Upper lobe of right lung (tissue), 1 donor: ENCODE results near the gene LPIN3. TPM values are rescaled to one million over a fixed set of nuclear protein-coding genes. Genes with fewer than 3 reads are reported as not detected.
A peak's percentile ranks its signal among the peaks of the same experiment; 100 is the strongest.
"Not testable (repeated sequence)": the region's sequence is repeated elsewhere in the genome, so short reads cannot be mapped to it uniquely, and the experiment has no call there.

Experiments
- ATAC-seq: fragments of 200-7000 bp; cut with Tn5 transposase; one replicate; pipeline ENCODE4 v1.9.1; 2020; ENCODE audit warnings: mild to moderate bottlenecking, moderate library complexity
- DNase-seq: peaks from one replicate; pipeline ENCODE4 v3.0.0-alpha.2; 2020
- H3K27ac ChIP-seq: fragments of 200-600 bp; one replicate; pipeline ENCODE4 v1.8.0; 2022
- H3K27me3 ChIP-seq: fragments of 200-600 bp; one replicate; pipeline ENCODE4 v1.8.0; 2022; ENCODE audit warnings: mild to moderate bottlenecking
- H3K36me3 ChIP-seq: fragments of 200-600 bp; one replicate; pipeline ENCODE4 v1.8.0; 2022
- H3K4me1 ChIP-seq: fragments of 200-600 bp; one replicate; pipeline ENCODE4 v1.8.0; 2022
- H3K4me3 ChIP-seq: fragments of 200-600 bp; one replicate; pipeline ENCODE4 v1.8.0; 2022; ENCODE audit warnings: mild to moderate bottlenecking
- H3K9me3 ChIP-seq: fragments of 200-600 bp; one replicate; pipeline ENCODE4 v1.8.0; 2022
- CTCF ChIP-seq: fragments of 200-600 bp; IDR thresholded peaks from one replicate; pipeline ENCODE4 v1.8.0; 2022; ENCODE audit warnings: antibody characterized with exemption
- intact Hi-C: fragments of 100-400 bp; cut with DNase I; formaldehyde crosslinking; loops from one replicate; pipeline ENCODE4 v1.11.0; 2022
- total RNA-seq: library from RNA; stranded (reverse); fragmentation: NEBNext Ultra II Directional; extraction: Animal tissue kit (Norgen Biotek cat#: 25700); gene quantifications from one replicate; pipeline ENCODE4 v1.2.1, GENCODE V29; 2021
- donor health status: DM: no; HTN: yes; CAD: no; lungs with severe emphysema.

Gene LPIN3
- total RNA-seq, 1 donor from 2014 or later = 18.4 TPM

DNA sequence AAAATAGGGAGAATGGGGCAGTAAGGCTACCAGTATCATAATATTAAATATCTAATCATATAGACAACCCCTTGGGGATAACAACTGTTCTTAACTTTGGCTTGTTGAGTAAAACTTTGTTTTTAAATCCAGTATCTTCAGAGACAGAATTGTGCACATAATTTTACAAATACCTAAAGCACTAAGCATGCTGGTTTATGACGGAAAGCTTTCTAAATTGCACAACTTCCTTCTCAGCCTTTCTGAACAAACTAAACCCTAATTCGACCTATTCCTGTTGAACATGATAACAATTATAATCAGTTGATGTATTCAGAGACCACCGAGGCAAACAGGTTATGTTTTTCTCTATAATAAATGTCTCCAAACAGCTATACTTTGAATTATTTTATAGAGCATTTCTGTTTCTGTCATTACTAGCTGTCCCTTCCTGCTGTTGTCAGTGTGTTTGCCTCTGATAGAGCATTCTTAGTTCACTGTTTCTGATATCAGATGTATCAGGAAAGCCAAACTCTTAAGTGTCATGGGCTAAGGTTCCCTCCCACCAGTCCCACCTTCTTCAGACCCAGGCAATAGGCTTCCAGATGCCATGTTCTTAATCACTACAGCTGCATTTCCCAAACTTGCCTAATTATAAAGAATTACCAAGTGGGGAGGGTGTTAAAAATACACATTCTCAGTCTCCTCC lies 31.8 kb upstream of the LPIN3 start:
- Histone ChIP-seq H3K27me3 (no peaks in the 10 kb centered on the region), H3K27ac (peak overlapping the region; percentile 62)
- ATAC-seq = peak; percentile 27

GRCh38 chr20:41309817-41310216 lies 30.8 kb upstream of the LPIN3 start:
- Histone ChIP-seq H3K4me1 (peaks cover 24% of the 10 kb centered on the region), H3K36me3 (no peaks in the 10 kb centered on the region), H3K27ac (no peak overlapping the region), H3K27me3 (no peaks in the 10 kb centered on the region), H3K4me3 (no peak overlapping the region), H3K9me3 (no peaks in the 10 kb centered on the region)
- ATAC-seq (no peak), DNase-seq (no peak)
- no peak for TF ChIP-seq CTCF
- intact Hi-C loops = no loop called here

More for the DNA sequence above, 31.8 kb upstream of the LPIN3 start:
- Histone ChIP-seq H3K4me1 (peaks cover 17% of the 10 kb centered on the region), H3K4me3 (no peak overlapping the region), H3K9me3 (no peaks in the 10 kb centered on the region), H3K36me3 (no peaks in the 10 kb centered on the region)
- DNase-seq = no peak
- intact Hi-C loops = no loop called here
- TF ChIP-seq CTCF = no peak

- H3K27ac ChIP-seq, H3K9me3 ChIP-seq, H3K36me3 ChIP-seq, H3K4me3 ChIP-seq, ATAC-seq, H3K27me3 ChIP-seq, intact Hi-C loops, DNase-seq: not testable (repeated sequence)
- peaks cover 35% of the 10 kb centered on the region for H3K4me1 ChIP-seq
These were observed 28.6 kb upstream of the LPIN3 start for GRCh38 chr20:41312009-41312408.

GRCh38 chr20:41314386-41314785 lies 26.2 kb upstream of the LPIN3 start:
- intact Hi-C loops = no loop called here

DNA sequence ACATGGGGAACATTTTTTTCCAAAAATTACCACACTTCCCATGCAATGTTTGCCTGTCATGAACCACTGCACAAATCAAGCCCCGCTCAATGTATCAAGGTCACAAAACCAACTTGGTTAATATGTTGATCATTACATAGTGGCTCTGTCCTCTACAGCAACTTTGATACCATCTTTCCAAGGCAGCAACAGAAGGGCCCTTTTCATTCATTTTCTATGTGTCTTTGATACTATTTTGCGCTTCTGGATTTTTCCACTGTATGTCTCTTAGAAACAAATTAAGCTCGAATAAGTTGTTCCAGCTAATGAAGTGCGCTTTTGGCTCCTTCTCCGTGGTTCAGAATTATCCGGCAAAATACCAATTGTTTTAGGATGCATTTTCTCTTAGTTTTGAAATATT lies 24.6 kb upstream of the LPIN3 start:
- no peaks in the 10 kb centered on the region for H3K9me3 ChIP-seq
- H3K27ac ChIP-seq = peak overlapping the region; percentile 90
- no peak for DNase-seq
- peak overlapping the region; percentile 82 for H3K4me3 ChIP-seq
- no peaks in the 10 kb centered on the region for H3K27me3 ChIP-seq
- TF ChIP-seq CTCF = no peak
- no peak for ATAC-seq
- H3K36me3 ChIP-seq = no peaks in the 10 kb centered on the region
- intact Hi-C loops = no loop called here
- H3K4me1 ChIP-seq = peaks cover 18% of the 10 kb centered on the region

More at GRCh38 chr20:41314386-41314785, 26.2 kb upstream of the LPIN3 start:
- TF ChIP-seq CTCF = no peak
- Histone ChIP-seq H3K27ac (peak overlapping the region; percentile 90), H3K4me3 (no peak overlapping the region), H3K4me1 (peaks cover 20% of the 10 kb centered on the region), H3K27me3 (no peaks in the 10 kb centered on the region), H3K9me3 (no peaks in the 10 kb centered on the region), H3K36me3 (no peaks in the 10 kb centered on the region)
- DNase-seq (no peak), ATAC-seq (no peak)

GRCh38 chr20:41316602-41317545 lies 23.7 kb upstream of the LPIN3 start:
- H3K4me3 ChIP-seq = peak overlapping the region; percentile 82
- peaks cover 18% of the 10 kb centered on the region for H3K4me1 ChIP-seq
- peak overlapping the region; percentile 90 for H3K27ac ChIP-seq
- no peaks in the 10 kb centered on the region for H3K36me3 ChIP-seq
- no peak for TF ChIP-seq CTCF
- intact Hi-C loops = no loop called here
- ATAC-seq = peak; percentile 63
- DNase-seq = peak; percentile 91
- no peaks in the 10 kb centered on the region for H3K9me3 ChIP-seq
- H3K27me3 ChIP-seq = no peaks in the 10 kb centered on the region
